ENCODE data around the gene CYTH1.

DNA sequence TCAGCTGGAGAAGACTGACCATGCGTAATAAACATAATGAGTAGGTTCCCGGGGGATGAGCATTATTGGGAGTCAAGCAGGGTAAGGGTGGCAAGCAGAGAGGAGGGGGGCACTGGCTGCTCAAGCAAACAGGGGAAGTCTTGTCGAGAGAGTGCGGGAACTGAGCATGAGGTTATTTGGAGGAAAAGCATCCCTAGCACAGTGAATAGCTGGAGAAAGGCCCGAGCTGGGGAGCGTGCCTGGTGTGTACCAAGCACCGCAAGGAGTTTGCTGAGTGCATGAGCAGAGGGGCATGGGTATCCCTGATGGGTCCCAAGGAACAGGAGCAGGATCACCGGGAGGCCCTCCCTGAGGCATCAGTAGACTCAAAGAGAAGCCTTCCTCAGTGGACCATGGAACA lies 17.2 kb downstream of the CYTH1 start:
- no peak for TF ChIP-seq GATA2 (IDR thresholded peaks at IDR 0.05; ENCODE audit: low read depth, low read length)
- TF ChIP-seq GATA3 (IDR thresholded peaks at IDR 0.05; ENCODE audit: low read depth, low read length), result no peak

Measured in SH-SY5Y (cell line).